ENCODE data around the gene ATE1.

The ATE1 gene

DNA sequence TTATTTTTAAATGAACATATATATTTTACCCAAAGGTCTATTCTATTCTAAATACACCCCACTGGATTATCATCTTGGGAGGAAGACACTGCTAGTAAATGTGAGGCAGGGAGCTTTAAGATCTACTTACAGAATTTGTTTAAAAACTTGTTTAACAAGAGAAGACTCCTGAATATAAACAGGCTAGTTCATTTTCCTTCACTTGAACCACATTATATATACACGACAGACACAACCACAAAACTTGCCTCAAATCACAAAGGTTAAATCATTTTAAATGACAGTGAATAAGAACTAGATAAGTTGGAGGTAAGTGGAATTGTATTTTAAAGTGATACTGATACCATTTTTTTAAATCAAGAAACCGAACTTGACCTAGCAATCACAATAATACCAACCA, 109.2 kb downstream of the ATE1 start:
- in situ Hi-C loops (cut with HindIII; ENCODE audit: low sequenced_read_pairs), result no loop called here
- H3K4me3 ChIP-seq (ENCODE audit: low read depth, low read length), result no peak overlapping the region
- TF ChIP-seq, protein P1, sequence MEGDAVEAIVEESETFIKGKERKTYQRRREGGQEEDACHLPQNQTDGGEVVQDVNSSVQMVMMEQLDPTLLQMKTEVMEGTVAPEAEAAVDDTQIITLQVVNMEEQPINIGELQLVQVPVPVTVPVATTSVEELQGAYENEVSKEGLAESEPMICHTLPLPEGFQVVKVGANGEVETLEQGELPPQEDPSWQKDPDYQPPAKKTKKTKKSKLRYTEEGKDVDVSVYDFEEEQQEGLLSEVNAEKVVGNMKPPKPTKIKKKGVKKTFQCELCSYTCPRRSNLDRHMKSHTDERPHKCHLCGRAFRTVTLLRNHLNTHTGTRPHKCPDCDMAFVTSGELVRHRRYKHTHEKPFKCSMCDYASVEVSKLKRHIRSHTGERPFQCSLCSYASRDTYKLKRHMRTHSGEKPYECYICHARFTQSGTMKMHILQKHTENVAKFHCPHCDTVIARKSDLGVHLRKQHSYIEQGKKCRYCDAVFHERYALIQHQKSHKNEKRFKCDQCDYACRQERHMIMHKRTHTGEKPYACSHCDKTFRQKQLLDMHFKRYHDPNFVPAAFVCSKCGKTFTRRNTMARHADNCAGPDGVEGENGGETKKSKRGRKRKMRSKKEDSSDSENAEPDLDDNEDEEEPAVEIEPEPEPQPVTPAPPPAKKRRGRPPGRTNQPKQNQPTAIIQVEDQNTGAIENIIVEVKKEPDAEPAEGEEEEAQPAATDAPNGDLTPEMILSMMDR (IDR thresholded peaks at IDR 0.05; ENCODE audit: low read depth, low read length), result no peak
- DNase-seq (ENCODE audit: low read depth, low spot score), result no peak

DNA sequence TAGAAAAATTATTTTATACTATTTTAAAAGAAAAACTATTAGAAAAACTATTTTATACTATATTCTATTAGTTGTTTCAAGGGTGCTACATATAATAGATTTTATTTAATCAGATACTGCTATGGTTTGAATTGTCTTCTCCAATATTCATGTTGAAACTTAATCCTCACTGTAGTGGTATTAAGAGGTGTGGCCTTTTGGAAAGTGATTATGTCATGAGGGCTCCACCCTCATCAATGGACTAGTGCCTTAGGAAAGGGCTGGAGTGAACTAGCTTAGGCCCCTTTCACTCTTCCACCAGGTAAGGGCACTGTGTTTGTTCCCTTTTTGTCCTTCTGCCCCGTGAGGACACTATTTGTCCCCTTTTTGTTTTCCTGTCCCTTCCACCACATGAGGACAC, 111.6 kb downstream of the ATE1 start:
- H3K4me3 ChIP-seq (ENCODE audit: low read depth, low read length), result no peak overlapping the region
- TF ChIP-seq, protein P1 (IDR thresholded peaks at IDR 0.05; ENCODE audit: low read depth, low read length), result no peak
- in situ Hi-C loops (cut with HindIII; ENCODE audit: low sequenced_read_pairs), result no loop called here
- no peak for DNase-seq (ENCODE audit: low read depth, low spot score)

DNA sequence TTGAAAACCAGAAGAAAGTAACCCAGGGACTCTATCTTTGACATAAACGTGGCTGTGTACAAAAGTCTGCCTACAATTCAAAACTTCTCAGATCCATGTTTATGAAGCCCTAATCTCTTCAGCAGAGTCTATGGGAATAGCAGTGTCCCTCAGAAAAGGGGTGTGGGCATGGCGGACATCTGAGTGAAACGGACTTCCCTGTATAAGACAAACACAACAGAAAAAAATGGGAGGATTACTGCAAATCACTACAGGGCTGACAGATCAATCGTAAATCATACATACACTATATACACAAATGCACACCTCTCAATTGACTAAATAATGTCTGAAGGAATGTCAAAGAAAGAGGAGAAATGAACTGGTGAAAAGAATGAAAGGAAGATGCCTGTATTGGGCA, 114.0 kb downstream of the ATE1 start:
- no peak overlapping the region for H3K4me3 ChIP-seq (ENCODE audit: low read depth, low read length)
- DNase-seq (ENCODE audit: low read depth, low spot score), result no peak
- in situ Hi-C loops (cut with HindIII; ENCODE audit: low sequenced_read_pairs), result no loop called here

DNA sequence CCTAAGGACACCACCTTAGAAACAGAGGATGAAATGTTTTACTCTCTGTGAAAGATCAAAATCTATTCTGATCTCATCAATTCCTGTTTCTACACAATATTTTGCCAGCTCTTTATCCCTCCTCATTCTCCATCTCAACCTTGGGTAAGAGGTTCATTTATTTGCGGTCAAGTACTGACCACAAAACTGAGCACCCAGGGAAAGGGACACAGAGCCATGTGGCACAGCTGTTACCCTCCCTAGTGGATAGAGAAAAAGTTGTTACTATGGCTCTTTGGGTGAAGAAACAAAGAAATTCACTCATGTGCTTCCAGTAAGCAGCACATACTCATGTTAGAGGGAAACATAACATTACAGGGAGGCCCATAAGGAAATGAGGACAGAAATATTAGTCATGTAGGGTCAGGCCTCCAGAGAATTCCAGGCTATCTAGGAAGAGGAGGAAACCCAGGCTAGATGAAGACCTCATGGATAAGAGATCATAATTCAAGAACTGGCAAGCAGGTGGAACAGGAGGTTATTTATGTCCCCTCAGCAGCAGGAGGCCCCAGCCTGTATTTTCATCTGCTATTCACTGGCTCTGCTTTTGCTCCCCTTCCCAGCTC, 114.5 kb downstream of the ATE1 start:
- no peak overlapping the region for H3K4me3 ChIP-seq (ENCODE audit: low read depth, low read length)
- TF ChIP-seq, protein P1 (IDR thresholded peaks at IDR 0.05; ENCODE audit: low read depth, low read length), result no peak
- in situ Hi-C loops (cut with HindIII; ENCODE audit: low sequenced_read_pairs), result no loop called here
- DNase-seq (ENCODE audit: low read depth, low spot score), result peak; percentile 52

More for the DNA sequence above, 114.0 kb downstream of the ATE1 start:
- TF ChIP-seq, protein P1 (IDR thresholded peaks at IDR 0.05; ENCODE audit: low read depth, low read length), result no peak

DNA sequence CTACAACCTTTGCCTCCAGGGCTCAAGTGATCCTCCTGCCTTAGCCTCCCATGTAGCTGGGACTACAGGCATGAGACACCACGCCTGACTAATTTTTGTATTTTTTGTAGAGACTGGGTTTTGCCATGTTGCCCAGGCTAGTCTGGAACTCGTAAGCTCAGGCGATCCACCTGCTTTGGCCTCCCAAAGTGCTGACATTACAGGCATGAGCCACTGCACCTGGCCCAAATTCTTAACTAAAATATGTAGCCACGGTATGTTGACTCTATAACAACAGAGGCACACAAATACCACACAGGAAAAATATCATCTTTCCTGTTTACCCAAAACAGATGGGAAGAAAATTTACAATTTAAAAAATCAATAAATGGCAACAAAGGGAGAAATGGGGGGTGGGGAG, 115.8 kb downstream of the ATE1 start:
- H3K4me3 ChIP-seq (ENCODE audit: low read depth, low read length), result no peak overlapping the region
- DNase-seq (ENCODE audit: low read depth, low spot score), result no peak
- TF ChIP-seq, protein P1 (IDR thresholded peaks at IDR 0.05; ENCODE audit: low read depth, low read length), result no peak
- in situ Hi-C loops (cut with HindIII; ENCODE audit: low sequenced_read_pairs), result no loop called here

DNA sequence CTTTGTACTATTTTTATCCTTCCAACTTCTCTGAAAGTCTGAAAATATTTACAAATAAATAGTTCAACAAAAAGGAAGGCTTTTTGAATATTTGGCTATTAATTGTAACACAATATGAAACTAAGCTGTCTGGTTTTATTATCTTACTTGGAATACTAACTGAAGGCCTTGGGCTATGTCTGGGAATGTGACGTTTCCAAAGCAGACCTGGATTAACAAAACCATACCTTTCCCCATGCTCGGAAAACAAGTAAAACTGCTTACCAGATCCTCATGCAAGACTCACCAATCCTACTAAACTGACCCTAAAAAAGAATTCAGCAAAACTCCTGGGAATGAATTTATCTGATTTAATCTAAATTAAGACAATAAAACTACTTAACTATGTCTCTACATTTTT, 116.4 kb downstream of the ATE1 start:
- in situ Hi-C loops (cut with HindIII; ENCODE audit: low sequenced_read_pairs), result no loop called here
- no peak for DNase-seq (ENCODE audit: low read depth, low spot score)
- no peak overlapping the region for H3K4me3 ChIP-seq (ENCODE audit: low read depth, low read length)
- TF ChIP-seq, protein P1 (IDR thresholded peaks at IDR 0.05; ENCODE audit: low read depth, low read length), result no peak

Measured in astrocyte of the spinal cord (primary cell).